Activated CD4-positive, CD25-positive, alpha-beta regulatory T cell treated with anti-CD3 and anti-CD28 coated beads, Interleukin-2, amount 50 U/mL, for 24 hours (primary cell): ENCODE data around the gene MYZAP.

Experiments
- ATAC-seq, 2 donors: fragments of 150-1000 bp; cut with Tn5 transposase; one replicate each; pipeline ENCODE4 v1.10.0; 2021; ENCODE audit warnings: mild to moderate bottlenecking in 1 of 2, moderate library complexity in 1 of 2

Gene MYZAP

DNA sequence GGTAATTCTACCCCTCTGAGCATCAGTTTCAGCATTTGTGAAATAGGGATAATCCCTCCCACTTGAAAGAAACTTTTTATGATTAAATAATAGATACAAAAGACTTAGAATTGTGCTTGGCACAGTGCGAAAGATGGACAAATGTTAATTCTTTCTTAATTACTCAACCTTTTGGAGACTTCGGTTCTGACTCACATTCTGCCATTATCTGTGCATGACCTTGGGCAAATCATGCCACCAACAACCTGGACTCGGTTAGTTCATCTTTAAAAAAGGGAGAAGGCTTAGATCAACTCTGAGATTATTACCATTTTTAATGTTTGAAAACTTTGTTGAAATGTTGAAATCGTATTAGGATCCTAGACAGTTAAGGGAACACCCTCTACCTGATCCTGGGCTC lies 74.2 kb downstream of the MYZAP start:
- ATAC-seq: no peak

DNA sequence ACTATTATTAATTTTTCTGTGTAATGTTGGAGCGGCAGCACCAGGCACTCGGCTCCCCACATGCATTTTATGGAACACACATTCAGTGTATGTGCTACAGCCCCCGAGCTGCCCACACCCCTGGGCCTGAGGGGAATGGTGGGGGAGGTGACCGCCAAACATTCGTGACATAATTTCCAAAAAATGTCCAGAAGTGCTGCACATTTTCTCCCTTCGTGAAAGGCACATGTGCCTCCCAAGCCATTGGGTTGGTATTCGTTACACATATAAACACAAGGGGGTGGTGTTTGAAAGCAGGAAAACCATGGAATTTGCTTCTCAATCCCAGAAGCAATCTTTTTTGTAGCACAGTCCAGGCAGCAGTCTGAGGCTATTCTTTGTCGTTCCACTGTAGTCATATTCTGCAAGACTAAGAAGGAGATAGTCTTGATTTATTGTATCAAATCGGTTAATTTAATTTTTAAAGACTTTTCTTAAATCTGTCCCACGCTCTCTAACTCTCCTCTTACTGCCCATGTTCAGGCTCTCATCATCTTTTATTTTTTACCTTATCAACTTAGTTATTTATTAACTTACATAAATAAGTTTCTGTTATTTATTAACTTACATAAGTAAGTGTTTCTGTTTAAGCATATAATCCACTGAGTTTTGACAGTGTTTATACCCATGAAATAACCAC lies 75.6 kb downstream of the MYZAP start:
- no peak for ATAC-seq

DNA sequence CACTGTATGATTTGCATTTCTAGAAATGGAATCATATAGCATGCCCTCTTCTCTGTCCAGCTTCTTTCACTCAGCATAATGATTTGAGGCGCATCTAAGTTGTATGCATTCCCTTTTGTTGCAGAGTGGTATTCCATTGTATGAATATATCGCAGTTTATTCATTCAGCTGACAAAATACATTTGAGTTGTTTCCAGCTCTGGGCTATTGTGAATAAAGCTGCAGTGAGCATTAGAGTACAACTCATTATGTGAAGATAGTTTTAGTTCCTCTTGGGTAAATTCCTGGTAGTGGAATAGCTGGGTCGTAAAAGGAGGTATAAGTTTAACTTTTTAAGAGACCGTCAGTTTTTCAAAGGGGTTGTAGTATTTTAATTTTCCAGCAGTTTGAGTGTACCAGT lies 76.3 kb downstream of the MYZAP start:
- ATAC-seq: no peak

DNA sequence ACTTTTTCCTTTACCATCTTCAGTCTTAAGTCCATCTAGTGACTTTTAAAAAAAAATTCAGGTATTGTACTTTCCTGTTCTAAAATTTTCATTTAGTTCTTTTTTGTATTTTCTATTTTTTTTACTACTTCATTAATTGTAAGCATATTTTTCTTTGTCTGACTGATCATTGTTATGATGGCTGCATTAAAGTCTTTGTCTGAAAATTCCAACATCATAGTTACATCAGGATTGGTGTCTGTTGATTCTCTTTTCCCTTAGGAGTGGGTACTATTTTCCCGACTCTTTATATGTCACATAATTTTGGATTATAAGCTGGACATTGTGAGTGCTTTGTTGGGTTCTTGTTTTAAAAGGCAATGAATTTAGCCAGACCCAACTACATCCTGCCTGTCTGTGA lies 79.9 kb downstream of the MYZAP start:
- ATAC-seq: no peak

DNA sequence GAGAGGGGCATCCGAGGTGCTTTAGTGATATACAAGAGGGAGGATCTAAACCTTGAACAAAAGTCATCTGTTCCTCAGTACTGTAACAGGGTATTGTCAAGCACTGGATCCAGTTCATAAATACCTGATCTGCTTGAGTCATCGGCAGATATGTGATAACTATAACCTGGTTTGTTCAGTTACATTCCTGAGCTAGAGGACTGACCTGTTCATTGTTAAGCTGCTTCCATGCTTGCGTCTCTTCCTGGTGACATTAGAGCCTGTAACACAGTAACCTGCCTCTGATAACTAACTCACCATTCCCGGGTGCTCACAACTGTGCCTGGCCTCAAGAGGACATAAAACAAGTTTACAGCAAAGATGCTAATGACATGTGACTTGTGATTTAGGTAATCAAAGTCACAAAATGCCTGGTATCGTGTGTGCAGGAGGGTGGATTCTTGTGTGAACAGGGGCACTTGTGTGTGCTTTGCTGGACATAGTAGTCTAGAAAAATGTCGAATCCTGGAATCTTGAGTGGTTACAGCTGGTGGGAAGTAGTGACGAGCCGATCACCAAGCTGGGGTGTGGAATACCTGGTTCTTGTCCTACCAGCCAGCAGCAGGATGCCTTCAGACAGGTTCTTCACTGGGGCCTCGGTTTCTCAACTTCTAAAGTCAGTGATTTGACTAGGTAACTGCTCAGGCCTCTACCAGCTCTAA lies 83.9 kb downstream of the MYZAP start:
- no peak for ATAC-seq

DNA sequence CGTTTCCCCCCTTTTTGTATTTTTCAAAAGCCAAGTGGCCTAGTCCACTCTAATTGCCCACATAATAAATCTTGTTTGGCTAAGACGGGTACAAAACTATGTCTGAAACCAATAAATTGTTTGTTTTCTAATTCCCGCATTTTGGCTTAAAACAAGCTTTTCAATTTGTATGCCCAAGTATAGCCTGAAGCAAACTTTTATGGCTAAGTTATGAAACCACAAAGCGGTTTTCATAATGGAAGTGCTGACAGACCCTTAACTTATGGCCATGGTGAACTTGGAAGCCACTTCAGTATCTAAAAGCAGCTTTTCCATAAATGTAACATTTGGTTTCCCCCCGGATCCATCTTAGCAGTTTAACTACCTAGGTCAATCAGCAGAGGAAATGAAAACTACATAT lies 84.9 kb downstream of the MYZAP start:
- no peak for ATAC-seq

DNA sequence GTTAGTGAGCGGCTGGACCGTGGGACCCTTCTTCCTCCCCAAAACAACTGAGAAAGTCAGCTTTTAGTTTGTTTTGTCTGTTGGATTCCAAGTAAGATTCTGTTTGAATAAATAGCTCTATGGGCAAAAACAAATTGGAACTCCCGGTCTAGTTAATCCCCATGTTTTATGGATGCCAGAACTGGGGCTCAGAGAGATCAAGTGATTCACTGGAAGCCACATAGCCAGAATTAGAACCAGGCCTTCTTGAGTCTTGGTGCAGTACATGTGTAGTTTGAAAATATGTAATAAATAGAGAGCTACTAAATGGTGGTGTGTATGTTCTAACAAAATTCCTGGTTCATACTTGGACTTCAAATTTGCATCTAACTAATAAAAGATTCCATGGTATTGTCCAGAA lies 85.5 kb downstream of the MYZAP start:
- no peak for ATAC-seq

DNA sequence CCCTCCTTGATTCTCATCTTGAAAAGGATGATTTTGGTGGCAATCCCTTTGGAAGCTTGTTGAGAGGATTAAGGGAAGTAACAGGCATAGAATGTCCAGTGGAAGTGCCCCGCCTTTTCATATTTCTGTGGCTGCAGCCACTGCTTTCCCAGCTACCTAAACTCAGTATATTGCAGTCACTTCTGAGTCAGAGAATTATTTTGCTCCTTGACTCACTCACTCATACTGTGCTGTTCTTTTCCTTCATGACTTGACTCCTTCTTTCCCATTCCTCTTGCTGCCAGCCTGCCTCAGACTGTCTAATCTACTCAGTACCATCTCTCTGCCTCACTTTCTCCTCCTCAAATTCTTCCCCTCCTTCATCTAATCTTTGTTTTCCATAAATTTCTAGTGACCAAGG lies 88.3 kb downstream of the MYZAP start:
- ATAC-seq: peak in 1 of 2 donors; percentile 43

DNA sequence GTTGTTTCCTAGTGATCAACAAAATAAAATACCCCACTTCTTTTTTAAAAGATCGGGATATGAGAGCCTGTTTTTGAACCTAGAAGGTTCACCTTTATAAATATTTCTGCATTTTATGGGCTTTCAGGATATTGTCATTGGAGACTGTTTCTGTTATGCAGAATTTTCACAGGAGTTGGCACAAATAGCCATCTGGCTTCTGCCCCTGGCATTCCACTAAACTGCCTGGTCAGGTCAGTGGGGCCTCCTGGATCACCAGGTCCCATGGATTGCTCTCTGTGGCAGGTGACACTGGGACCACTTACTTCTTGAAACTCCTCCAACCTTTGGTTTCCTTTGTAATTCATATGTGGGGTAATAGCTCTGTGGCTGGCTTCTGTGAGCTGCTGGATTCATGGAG lies 89.3 kb downstream of the MYZAP start:
- ATAC-seq: no peak

DNA sequence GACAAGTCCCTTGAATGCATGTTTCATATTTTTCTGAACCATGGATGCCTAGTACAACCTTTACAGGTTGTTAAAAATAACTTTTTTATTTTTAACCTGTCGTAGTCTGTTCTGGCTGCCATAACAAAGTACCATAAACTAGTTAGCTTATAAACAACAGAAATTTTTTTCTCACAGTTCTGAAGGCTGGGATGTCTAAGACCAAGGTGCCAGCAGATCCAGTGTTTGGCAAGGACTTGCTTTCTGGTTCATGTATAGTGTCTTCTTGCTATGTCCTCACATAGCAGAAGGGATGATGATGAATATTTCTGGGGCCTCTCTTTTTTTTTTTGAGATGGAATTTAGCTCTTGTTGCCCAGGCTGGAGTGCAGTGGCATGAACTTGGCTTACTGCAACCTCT lies 91.8 kb downstream of the MYZAP start:
- no peak for ATAC-seq

DNA sequence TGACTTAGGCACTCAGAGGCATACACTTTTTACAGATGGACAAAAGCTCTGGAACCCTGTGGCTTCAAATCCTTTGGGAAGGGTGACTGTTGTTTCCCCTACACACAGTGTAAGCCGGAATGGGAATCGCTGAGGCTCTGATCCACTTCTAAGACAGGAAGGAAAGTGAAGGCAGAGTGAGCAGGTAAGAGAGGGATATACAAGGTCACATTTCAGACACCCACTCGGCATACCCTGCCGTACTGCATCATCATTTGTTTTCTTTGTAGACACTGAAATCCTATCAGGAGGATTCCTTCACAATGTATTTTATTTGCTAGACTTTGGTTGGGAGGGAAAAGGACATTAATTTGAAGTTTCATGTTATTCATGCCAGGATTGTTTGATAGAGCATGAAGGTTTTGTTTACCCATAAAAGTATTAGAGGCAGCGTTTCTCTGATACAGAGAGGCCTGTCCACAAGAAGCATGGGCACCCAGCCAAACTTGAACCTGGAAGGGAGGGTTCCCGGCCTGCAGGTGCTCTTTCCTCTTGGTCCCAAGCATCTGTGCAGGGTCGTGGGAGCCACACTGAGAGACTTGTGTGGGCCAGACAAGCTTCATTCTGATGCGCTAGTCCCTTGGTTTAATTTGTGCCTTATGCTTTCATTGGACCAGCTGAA lies 92.9 kb downstream of the MYZAP start:
- ATAC-seq: no peak

DNA sequence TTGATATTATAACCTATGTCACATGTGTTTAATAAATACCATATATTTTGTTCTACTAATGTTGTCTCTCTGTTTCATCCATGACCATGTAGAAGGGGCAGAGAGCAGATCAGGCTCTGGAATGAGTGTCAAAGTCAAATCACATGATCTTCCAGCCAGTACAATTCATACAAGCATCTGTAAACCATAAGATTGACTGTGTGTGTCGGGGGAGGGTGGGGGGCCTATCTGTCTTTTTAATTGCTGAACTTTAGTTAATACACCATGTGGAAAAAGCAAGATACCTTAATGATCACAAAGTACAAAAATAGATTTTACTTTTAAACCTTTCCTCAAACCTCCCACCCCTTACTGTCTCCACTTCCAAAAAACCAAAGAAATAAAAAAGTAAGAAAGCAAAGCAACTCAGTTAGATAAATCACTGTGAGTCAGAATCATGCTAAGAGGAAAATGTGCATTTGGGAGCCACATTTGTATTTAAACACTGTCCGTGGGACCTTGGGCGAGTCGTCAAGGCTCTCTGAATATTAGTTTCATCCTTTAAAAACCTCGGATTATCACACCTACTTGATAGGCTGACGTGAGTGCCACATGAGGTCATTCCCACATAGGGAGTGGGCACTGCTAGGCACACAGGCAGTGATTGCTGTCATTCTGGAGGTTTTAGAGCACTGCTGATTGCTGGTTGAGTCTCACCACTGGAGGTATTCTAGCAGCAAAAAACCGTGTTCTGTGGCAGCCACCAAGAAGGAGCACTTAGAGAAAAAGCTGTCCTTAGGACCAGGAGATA lies 93.8 kb downstream of the MYZAP start:
- ATAC-seq: no peak

DNA sequence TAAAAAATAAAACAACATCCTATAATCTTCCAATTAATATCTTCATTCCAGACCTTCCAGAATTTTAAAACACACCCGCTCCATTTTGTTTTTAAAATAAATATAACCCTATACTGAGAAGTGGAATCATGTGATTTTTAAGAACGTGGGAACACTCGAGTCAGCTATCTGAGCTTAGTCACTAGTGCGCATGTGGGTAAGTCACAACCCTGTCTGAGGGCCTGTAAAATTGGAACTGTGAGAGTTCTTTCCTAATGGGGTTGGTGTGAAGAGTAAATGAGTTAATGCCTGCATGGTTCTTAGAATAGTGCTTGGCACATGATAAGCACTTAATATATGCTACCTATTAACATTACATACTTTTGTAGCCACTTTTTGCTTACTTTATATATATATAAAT lies 95.0 kb downstream of the MYZAP start:
- no peak for ATAC-seq

DNA sequence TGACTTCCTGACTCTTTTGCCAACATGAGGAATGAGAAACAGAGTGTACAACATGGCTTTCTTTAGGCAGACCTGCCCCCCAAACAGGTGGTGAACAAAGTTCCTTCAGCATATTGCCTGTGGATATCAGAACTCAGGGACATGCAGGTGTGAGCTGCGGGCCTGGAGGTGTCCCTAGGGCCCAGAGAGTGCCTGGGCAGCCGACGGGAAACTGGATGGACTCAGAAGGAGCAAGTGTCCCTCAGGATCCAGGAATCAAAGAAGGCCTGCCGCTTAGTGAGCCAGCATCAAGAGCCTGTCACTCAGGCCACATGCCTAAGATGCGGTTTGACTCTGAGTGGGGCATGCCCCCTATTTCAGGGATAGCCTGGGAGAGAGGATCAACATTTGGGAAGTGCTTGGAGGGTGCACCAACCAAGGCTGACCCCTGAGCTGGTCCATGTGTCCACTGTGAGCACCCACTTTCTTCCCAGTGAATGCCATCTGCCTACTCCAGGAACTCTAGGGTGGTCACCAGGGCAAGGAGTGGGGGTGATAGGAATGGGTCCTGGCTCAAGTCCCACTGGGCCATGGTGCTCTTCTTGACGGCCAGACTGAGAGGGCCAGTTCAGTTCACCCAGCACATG lies 98.8 kb downstream of the MYZAP start:
- no peak for ATAC-seq

DNA sequence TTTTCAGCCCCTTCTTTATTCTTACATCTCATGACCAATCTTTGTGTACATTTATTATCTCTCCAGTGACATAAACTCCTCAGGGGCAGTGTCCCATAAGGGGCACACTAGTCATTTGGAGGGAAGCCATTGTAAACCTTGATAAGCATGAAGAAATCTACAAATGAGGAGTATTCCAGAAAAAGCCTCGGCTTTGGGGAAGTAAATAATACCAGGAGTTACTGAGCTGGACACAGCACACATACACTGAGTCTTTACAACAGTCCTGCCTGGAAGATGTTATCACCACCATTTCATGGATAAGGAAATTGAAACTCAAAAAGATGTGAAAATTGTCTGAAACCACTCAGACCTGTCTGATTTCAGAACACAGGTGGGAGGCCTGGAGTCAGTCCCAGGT lies 99.4 kb downstream of the MYZAP start:
- ATAC-seq: no peak

DNA sequence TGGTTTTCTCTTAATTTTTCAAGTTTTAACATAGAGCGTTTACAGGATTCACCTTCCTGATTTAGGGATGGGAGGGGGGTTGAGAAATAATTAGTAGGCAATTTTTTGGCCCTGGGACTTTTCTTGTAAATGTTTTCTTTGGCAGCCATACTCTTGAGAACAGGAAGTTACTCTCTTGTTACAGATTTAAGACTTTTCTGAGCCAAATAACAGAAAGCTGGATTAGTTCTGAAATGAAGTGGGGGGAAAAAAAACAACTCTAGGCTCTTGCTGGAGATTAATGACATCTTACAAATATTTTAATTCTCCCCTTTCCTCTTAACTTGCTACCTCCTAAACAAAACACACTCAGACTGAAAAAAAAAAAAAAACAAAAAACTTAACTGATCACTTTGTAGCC lies 101.0 kb downstream of the MYZAP start:
- no peak for ATAC-seq

DNA sequence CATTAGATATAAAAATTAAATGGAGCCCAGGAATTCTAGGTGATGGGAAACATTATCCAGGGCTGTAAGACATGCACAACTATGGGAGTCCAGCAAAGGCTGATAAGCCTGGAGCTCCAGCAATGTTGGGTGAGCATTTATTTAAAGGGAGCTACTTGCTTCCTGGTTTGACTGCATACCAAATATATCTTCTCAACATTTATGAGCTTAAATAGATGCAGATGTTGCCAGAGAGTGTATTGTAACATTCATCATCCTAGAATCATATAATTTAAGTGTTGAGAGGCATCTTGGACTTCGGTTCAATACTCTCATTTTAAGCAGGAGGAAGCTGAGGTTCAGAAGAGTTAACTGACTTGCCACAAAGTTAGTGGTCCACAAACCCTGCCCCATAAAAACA lies 102.6 kb downstream of the MYZAP start:
- no peak for ATAC-seq

DNA sequence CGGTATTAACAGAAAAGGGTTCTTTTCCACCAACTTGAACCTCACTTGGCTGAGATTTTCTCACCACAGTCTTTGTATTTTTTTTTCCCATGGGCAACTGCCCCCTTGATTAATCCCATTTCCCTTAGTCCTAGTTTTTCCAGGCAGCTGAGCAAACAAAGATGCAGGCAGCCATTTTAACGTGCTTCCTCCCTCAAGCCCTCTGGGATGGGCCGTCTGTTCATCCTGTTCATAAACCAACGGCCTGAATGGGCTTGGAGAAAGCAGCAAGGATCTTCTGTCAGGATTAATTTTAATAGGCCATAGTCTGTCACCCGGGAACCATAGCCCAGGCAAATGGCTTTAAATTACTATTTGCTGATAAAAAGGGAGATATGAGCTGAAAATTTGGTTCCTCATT lies 104.4 kb downstream of the MYZAP start:
- ATAC-seq: no peak

DNA sequence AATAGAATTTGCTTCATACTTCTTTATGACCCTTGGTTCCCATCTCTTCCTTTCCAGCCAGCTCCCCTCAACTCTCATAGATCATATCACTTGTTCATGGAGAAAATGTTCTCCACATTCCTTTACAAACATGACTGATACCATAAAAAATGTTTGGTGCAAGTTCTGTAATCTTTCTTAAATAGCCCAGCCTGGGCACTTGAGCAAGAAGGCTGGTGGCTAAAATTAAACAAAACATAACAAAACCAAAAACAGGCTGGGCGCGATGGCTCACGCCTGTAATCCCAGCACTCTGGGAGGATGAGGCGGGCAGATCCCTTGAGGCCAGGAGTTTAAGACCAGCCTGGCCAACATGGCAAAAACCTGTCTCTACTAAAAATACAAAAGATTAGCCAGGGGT lies 105.9 kb downstream of the MYZAP start:
- ATAC-seq: no peak

DNA sequence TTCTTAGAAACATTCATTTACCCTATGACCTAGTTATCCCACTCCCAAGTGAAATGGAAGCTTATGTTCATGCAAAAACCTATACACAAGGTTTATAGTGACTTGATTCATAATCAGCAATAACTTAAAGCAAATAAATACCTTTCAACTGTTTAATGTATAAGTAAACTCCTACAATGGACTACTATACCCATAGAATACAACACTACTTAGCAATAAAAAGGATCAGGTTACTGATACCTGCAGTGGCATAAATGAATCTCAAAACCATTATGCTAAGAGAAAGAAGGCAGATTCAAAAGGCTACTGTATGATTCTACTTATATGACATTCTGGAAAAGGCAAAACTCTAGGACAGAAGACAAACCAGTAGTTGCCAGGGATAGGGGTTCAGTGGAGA lies 106.5 kb downstream of the MYZAP start:
- ATAC-seq: no peak

DNA sequence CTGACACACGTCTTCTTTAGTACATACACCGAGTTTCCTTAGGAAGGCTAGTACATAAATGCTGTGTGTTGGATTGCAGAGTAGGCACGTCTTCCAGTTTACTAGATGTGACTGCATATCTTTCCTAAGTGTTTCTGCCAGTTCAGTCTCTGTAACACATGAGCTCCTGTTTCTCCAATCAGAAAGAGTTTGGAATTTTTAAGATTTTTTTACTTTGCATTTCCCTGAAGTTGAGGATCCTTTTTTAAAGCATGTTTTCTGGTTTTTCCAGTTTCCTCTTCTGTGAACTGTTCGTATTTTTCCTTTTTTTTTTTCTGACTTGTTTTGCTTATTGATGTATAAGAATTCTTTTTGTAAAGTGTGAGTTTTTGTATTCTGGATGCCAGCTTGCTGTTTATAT lies 107.3 kb downstream of the MYZAP start:
- ATAC-seq: no peak

DNA sequence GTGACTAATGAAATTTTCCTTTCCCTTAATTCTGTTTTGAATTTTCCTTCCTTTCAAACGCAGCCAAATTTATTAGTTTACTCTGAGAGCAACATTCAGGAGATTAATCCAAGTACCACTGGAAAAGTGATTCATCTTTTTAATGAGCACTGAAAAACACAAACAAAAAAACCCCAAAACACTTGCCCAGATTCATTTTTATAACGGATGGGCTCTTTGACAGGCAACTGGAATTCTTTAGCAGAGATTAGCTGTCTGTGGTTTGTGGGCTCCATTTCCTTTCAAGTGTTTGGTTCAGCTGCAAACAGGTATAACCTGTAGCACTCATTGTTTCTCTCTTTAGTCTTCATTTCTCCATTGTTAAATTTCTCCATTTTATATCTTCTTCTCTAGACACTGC lies 111.7 kb downstream of the MYZAP start:
- no peak for ATAC-seq

DNA sequence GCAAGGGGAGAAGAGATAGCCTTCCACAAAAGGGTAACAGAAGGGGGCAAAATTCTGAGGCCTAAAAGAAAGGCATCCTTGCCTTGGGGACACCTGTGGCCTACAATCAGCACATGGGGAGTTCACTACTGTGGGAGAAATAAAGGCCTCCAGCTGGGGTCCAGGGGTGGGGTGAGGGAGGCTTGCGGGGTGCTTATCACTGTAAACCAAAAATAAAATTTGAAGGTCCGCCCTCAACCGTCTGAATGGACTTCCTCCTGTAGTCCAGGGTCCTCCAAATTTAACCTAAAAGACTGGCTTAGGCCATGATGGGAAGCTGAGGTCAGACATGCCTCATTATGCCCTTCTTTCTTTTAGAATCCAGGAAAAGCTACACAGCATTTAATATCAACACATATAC lies 112.7 kb downstream of the MYZAP start:
- no peak for ATAC-seq
